ENCODE results near the gene MPV17.

MPV17 gene

GRCh38 chr2:27285481-27285880, 37.4 kb downstream of the MPV17 start:
- DNase-seq (ENCODE audit: low read depth): no peak
- no peak overlapping the region for H3K4me3 ChIP-seq (ENCODE audit: low read depth, low read length)
- no peak for TF ChIP-seq CTCF (IDR thresholded peaks at IDR 0.05; ENCODE audit: low read depth, low read length, missing control alignments)

GRCh38 chr2:27284996-27285395, 37.9 kb downstream of the MPV17 start:
- TF ChIP-seq CTCF (IDR thresholded peaks at IDR 0.05; ENCODE audit: low read depth, low read length, missing control alignments): no peak
- DNase-seq (ENCODE audit: low read depth): no peak
- no peak overlapping the region for H3K4me3 ChIP-seq (ENCODE audit: low read depth, low read length)

GRCh38 chr2:27282892-27283291, 40.0 kb downstream of the MPV17 start:
- TF ChIP-seq CTCF (IDR thresholded peaks at IDR 0.05; ENCODE audit: low read depth, low read length, missing control alignments): no peak
- DNase-seq (ENCODE audit: low read depth): no peak
- H3K4me3 ChIP-seq (ENCODE audit: low read depth, low read length): no peak overlapping the region

GRCh38 chr2:27281855-27282559, 40.9 kb downstream of the MPV17 start, which contains the start of gene TRIM54:
TRIM54 (plus strand) TSS chr2:27282429; CDS start chr2:27282732, 303 bp downstream.
- no peak for TF ChIP-seq CTCF (IDR thresholded peaks at IDR 0.05; ENCODE audit: low read depth, low read length, missing control alignments)
- no peak within 1 kb of the TSS for H3K4me3 ChIP-seq (ENCODE audit: low read depth, low read length)
- DNase-seq (ENCODE audit: low read depth): no peak

- no peak for TF ChIP-seq CTCF (IDR thresholded peaks at IDR 0.05; ENCODE audit: low read depth, low read length, missing control alignments)
- no peak overlapping the region for H3K4me3 ChIP-seq (ENCODE audit: low read depth, low read length)
- DNase-seq (ENCODE audit: low read depth): no peak
Observed at GRCh38 chr2:27281442-27281841, 41.5 kb downstream of the MPV17 start.

- no peak for DNase-seq (ENCODE audit: low read depth)
- TF ChIP-seq CTCF (IDR thresholded peaks at IDR 0.05; ENCODE audit: low read depth, low read length, missing control alignments): no peak
Observed at GRCh38 chr2:27280826-27281225, 42.1 kb downstream of the MPV17 start.

GRCh38 chr2:27278010-27278409, 44.9 kb downstream of the MPV17 start:
- no peak for TF ChIP-seq CTCF (IDR thresholded peaks at IDR 0.05; ENCODE audit: low read depth, low read length, missing control alignments)
- no peak for DNase-seq (ENCODE audit: low read depth)
- H3K4me3 ChIP-seq (ENCODE audit: low read depth, low read length): no peak overlapping the region

More at GRCh38 chr2:27280826-27281225, 42.1 kb downstream of the MPV17 start:
- no peak overlapping the region for H3K4me3 ChIP-seq (ENCODE audit: low read depth, low read length)

All from GM12864 (cell line).